NB4 (cell line): ENCODE data around the gene N4BP2L2.

Source experiments
- CTCF ChIP-seq: IDR thresholded peaks from one replicate; pipeline ENCODE4 v1.5.1; 2012; ENCODE audit warnings: low read depth, low read length
- MAX ChIP-seq: IDR thresholded peaks from 2 replicates; pipeline ENCODE4 v1.6.1; 2011; ENCODE audit warnings: low read depth, low read length
- POLR2A ChIP-seq: IDR thresholded peaks from 2 replicates; pipeline ENCODE4 v1.6.1; 2011; ENCODE audit warnings: mild to moderate bottlenecking; ENCODE audit not compliant: insufficient read length; ENCODE audit errors: extremely low read depth

DNA sequence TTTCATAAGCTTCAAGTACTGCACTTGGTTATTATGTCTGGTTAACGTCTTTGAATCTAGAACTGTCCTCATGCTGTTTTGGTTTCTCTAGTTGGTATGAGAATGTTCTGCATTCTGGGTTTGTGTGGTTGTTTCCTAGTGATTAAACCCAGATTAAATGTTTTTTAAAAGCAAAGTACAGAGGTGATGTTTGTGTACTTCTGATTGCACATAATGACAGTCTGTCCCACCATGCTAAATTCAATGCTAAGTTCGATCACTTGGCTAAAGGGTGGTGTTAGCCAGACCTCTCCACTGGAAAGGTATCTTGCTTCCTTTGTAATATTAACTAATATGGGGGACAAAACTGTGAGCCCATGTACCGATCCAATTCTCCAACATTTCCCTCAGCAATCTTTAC lies 125.3 kb downstream of the N4BP2L2 start:
- TF ChIP-seq CTCF (no peak), POLR2A (no peak), MAX (no peak)
